NCI-H2196 treated with DMSO at 0.1 percent for 48 hours (cell line): ENCODE measurements around the gene PDGFC.

Experiments used
- DNase-seq: peaks from one replicate; lab custom pipeline; 2025; ENCODE audit not compliant: unreplicated experiment; lab: John Stamatoyannopoulos, UW

The PDGFC gene

GRCh38 chr4:156790866-156791265, 180.7 kb downstream of the PDGFC start:
- no peak for DNase-seq

- no peak for DNase-seq
Observed at GRCh38 chr4:156788782-156789181, 182.8 kb downstream of the PDGFC start.

GRCh38 chr4:156786713-156787112, 184.9 kb downstream of the PDGFC start:
- DNase-seq: no peak

GRCh38 chr4:156784970-156785369, 186.6 kb downstream of the PDGFC start:
- no peak for DNase-seq

GRCh38 chr4:156783966-156784365, 187.6 kb downstream of the PDGFC start:
- DNase-seq: no peak

- DNase-seq: no peak
Observed at GRCh38 chr4:156782491-156782890, 189.1 kb downstream of the PDGFC start.

GRCh38 chr4:156781852-156782251, 189.7 kb downstream of the PDGFC start:
- no peak for DNase-seq

- no peak for DNase-seq
Observed at GRCh38 chr4:156779774-156780173, 191.8 kb downstream of the PDGFC start.

GRCh38 chr4:156779042-156779441, 192.6 kb downstream of the PDGFC start:
- DNase-seq: no peak

- DNase-seq: no peak
Observed at GRCh38 chr4:156778606-156779005, 193.0 kb downstream of the PDGFC start.

- DNase-seq: no peak
Observed at GRCh38 chr4:156778093-156778492, 193.5 kb downstream of the PDGFC start.

- DNase-seq: no peak
Observed at GRCh38 chr4:156775813-156776212, 195.8 kb downstream of the PDGFC start.

- no peak for DNase-seq
Observed at GRCh38 chr4:156774422-156774821, 197.2 kb downstream of the PDGFC start.

GRCh38 chr4:156773648-156774357, 197.8 kb downstream of the PDGFC start:
- DNase-seq: no peak

GRCh38 chr4:156771171-156771837, 200.3 kb downstream of the PDGFC start:
- DNase-seq: peak; percentile 70

- DNase-seq: no peak
Observed at GRCh38 chr4:156770140-156770539, 201.5 kb downstream of the PDGFC start.

GRCh38 chr4:156767911-156768415, 203.6 kb downstream of the PDGFC start:
- DNase-seq: no peak

- DNase-seq: no peak
Observed at GRCh38 chr4:156766846-156767245, 204.8 kb downstream of the PDGFC start.

- DNase-seq: no peak
Observed at GRCh38 chr4:156765277-156765676, 206.3 kb downstream of the PDGFC start.

- no peak for DNase-seq
Observed at GRCh38 chr4:156764846-156765245, 206.8 kb downstream of the PDGFC start.

GRCh38 chr4:156764145-156764544, 207.5 kb downstream of the PDGFC start:
- no peak for DNase-seq

GRCh38 chr4:156763511-156763910, 208.1 kb downstream of the PDGFC start:
- DNase-seq: peak; percentile 23
